ENCODE data around the gene ASB5. TPM values are rescaled to one million over a fixed set of nuclear protein-coding genes. Genes with fewer than 3 reads are reported as not detected.

Gene ASB5
- total and polyA plus RNA-seq, 10 of the 15 experiments (the other 5 are each of a cell fraction or from before 2014, with no cell fraction given), result not detected

DNA sequence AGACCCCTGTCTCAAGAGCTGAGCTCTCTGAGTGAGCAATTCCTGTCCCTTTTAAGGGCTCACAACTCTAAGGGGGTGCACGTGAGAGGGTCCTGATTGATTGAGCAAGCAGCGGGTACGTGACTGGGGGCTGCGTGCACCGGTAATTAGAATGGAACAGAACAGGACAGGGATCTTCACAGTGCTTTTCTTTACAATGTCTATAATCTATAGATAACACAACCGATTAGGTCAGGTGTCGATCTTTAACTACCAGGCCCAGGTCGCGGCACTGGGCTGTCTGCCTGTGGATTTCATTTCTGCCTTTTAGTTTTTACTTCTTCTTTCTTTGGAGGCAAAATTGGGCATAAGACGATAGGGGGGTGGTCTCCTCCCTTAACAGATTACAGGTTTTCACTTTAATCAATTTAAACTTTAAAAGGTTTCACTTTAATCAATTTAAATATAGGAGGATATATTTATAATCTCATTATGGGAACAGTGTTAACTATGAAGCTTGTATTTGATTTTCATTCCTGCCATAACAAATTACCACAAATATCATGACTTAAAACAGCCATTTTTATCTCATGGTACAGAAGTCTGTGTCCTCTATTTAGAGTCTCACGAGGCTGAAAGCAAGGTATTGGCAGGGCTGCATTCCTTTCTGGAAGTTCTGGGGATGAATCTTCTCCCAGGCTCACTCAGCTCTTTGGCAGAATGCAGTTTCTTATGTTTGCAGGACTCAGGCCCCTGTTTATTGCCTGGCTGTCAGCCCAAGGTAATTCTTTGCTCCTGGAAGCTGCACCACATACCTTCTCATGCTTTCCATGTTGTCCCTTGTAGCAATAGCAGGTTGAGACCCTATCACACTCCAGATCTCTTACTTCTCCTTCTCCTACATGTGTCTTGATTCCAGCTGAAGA lies 78.9 kb downstream of the ASB5 start:
- in situ Hi-C loops (cut with MboI), result no loop called here
- Histone ChIP-seq H4K20me1 (ENCODE audit: control insufficient read depth, insufficient read depth) (no peaks in the 10 kb centered on the region), H3K79me2 (ENCODE audit: control insufficient read depth, insufficient read depth, low read length) (no peaks in the 10 kb centered on the region), H2AFZ (ENCODE audit: control insufficient read depth, low read depth, low read length) (no peak overlapping the region), H3K27ac (ENCODE audit: control insufficient read depth, insufficient read depth) (no peak overlapping the region), H3K4me1 (ENCODE audit: control insufficient read depth, insufficient read depth, low read length) (peaks cover 2% of the 10 kb centered on the region), H3K9me3 (replicated peaks; ENCODE audit: control insufficient read depth, insufficient read depth, low read length) (no peaks in the 10 kb centered on the region), H3K27me3 (replicated peaks in 1 of 2; ENCODE audit: control insufficient read depth in 2 of 2, insufficient read depth in 2 of 2, low read length in 1 of 2) (peaks cover 0 to 1% of the 10 kb centered on the region in 2 experiments; a peak in 2 of 4 replicates), H3K9ac (ENCODE audit: control insufficient read depth, insufficient read depth, low read length) (no peak overlapping the region), H3K4me3 (no peak overlapping the region), H3K36me3 (ENCODE audit: control insufficient read depth in 2 of 2, insufficient read depth in 2 of 2, low read length in 1 of 2) (no peaks in the 10 kb centered on the region), H3K4me2 (ENCODE audit: control insufficient read depth, insufficient read depth) (no peak overlapping the region)
- CTCF ChIA-PET, result no interaction called here
- WGBS (ENCODE audit: insufficient coverage, insufficient replicate concordance, low lambda C conversion rate, missing lambda C conversion rate), result 68% methylated on average over 11 of the region's 11 CpGs
- POLR2A ChIA-PET, result no interaction called here
- no peak for FAIRE-seq
- ATAC-seq, result no peak
- DNase-seq (ENCODE audit: low read depth, low spot score), result no peak
- RAD21 ChIA-PET (ENCODE audit: unreplicated experiment), result no interaction called here
- intact Hi-C loops (cut with micrococcal nuclease; ENCODE audit: unreplicated experiment), result no loop called here
- SMC1A ChIA-PET (ENCODE audit: uncharacterized antibody, unreplicated experiment), result interaction anchor here (0.6 to 0.9 kb wide), 2 partner anchors 11 to 258 kb away, joined by 3 to 4 read pairs; no protein-coding TSS in a partner anchor
- no TSS peak for BruUV-seq (replicated peaks)
- no peak for TF ChIP-seq YBX1 (IDR thresholded peaks at IDR 0.05)
- TF ChIP-seq POLR2A (IDR thresholded peaks at IDR 0.05; ENCODE audit: low read depth, low read length), result no peak
- TF ChIP-seq ZNF217 (IDR thresholded peaks at IDR 0.05), result no peak
- TF ChIP-seq ESRRA (IDR thresholded peaks at IDR 0.05; ENCODE audit: low read length), result no peak
- TF ChIP-seq BMI1 (IDR thresholded peaks at IDR 0.05; ENCODE audit: borderline replicate concordance), result no peak
- TF ChIP-seq POLR2AphosphoS5 (IDR thresholded peaks at IDR 0.05; ENCODE audit: low read length), result no peak
- TF ChIP-seq TARDBP (IDR thresholded peaks at IDR 0.05; ENCODE audit: borderline replicate concordance), result no peak
- TF ChIP-seq RELA (IDR thresholded peaks at IDR 0.05; ENCODE audit: borderline replicate concordance, partially characterized antibody), result no peak
- TF ChIP-seq, protein P1, sequence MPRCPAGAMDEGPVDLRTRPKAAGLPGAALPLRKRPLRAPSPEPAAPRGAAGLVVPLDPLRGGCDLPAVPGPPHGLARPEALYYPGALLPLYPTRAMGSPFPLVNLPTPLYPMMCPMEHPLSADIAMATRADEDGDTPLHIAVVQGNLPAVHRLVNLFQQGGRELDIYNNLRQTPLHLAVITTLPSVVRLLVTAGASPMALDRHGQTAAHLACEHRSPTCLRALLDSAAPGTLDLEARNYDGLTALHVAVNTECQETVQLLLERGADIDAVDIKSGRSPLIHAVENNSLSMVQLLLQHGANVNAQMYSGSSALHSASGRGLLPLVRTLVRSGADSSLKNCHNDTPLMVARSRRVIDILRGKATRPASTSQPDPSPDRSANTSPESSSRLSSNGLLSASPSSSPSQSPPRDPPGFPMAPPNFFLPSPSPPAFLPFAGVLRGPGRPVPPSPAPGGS (IDR thresholded peaks at IDR 0.05; ENCODE audit: borderline replicate concordance, insufficient read depth, low read depth, low read length, poor library complexity, severe bottlenecking), result no peak
- no peak for TF ChIP-seq BACH1 (IDR thresholded peaks at IDR 0.05; ENCODE audit: borderline replicate concordance)
- no peak for TF ChIP-seq NR2C1 (IDR thresholded peaks at IDR 0.05)
- TF ChIP-seq, protein P2, sequence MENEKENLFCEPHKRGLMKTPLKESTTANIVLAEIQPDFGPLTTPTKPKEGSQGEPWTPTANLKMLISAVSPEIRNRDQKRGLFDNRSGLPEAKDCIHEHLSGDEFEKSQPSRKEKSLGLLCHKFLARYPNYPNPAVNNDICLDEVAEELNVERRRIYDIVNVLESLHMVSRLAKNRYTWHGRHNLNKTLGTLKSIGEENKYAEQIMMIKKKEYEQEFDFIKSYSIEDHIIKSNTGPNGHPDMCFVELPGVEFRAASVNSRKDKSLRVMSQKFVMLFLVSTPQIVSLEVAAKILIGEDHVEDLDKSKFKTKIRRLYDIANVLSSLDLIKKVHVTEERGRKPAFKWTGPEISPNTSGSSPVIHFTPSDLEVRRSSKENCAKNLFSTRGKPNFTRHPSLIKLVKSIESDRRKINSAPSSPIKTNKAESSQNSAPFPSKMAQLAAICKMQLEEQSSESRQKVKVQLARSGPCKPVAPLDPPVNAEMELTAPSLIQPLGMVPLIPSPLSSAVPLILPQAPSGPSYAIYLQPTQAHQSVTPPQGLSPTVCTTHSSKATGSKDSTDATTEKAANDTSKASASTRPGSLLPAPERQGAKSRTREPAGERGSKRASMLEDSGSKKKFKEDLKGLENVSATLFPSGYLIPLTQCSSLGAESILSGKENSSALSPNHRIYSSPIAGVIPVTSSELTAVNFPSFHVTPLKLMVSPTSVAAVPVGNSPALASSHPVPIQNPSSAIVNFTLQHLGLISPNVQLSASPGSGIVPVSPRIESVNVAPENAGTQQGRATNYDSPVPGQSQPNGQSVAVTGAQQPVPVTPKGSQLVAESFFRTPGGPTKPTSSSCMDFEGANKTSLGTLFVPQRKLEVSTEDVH (IDR thresholded peaks at IDR 0.05; ENCODE audit: low read depth, partially characterized antibody), result no peak
- TF ChIP-seq, protein P3, sequence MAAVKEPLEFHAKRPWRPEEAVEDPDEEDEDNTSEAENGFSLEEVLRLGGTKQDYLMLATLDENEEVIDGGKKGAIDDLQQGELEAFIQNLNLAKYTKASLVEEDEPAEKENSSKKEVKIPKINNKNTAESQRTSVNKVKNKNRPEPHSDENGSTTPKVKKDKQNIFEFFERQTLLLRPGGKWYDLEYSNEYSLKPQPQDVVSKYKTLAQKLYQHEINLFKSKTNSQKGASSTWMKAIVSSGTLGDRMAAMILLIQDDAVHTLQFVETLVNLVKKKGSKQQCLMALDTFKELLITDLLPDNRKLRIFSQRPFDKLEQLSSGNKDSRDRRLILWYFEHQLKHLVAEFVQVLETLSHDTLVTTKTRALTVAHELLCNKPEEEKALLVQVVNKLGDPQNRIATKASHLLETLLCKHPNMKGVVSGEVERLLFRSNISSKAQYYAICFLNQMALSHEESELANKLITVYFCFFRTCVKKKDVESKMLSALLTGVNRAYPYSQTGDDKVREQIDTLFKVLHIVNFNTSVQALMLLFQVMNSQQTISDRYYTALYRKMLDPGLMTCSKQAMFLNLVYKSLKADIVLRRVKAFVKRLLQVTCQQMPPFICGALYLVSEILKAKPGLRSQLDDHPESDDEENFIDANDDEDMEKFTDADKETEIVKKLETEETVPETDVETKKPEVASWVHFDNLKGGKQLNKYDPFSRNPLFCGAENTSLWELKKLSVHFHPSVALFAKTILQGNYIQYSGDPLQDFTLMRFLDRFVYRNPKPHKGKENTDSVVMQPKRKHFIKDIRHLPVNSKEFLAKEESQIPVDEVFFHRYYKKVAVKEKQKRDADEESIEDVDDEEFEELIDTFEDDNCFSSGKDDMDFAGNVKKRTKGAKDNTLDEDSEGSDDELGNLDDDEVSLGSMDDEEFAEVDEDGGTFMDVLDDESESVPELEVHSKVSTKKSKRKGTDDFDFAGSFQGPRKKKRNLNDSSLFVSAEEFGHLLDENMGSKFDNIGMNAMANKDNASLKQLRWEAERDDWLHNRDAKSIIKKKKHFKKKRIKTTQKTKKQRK (IDR thresholded peaks at IDR 0.05; ENCODE audit: low read depth, low read length), result no peak
- TF ChIP-seq PML (IDR thresholded peaks at IDR 0.05; ENCODE audit: low read length), result no peak
- no peak for TF ChIP-seq FOXK2 (IDR thresholded peaks at IDR 0.05)
- no peak for TF ChIP-seq MTA2 (IDR thresholded peaks at IDR 0.05; ENCODE audit: low read depth)
- TF ChIP-seq STAT1 (conservative IDR thresholded peaks at IDR 0.05), result no peak
- TF ChIP-seq TCF3 (IDR thresholded peaks at IDR 0.05; ENCODE audit: borderline replicate concordance, insufficient read depth, low read depth, low read length), result no peak
- TF ChIP-seq ZNF24 (IDR thresholded peaks at IDR 0.05), result no peak
